Measurements from ENCODE around the gene GSTA4.

GRCh38 chr6:52972989-52973388 lies 22.1 kb downstream of the GSTA4 start:
- TF ChIP-seq POLR2A (IDR thresholded peaks at IDR 0.05; ENCODE audit: low read length) (no peak), GATA1 (IDR thresholded peaks at IDR 0.05; ENCODE audit: low read depth, low read length) (no peak)

Measured in erythroblast (primary cell).